ENCODE data around the gene POLE. TPM values are rescaled to one million over a fixed set of nuclear protein-coding genes. Genes with fewer than 3 reads are reported as not detected.

Gene POLE
- total and polyA plus RNA-seq, 9 of the 15 experiments (the other 6 are each of a cell fraction or from before 2014, with no cell fraction given), result 2.4 to 154 (median 49.6) TPM

DNA sequence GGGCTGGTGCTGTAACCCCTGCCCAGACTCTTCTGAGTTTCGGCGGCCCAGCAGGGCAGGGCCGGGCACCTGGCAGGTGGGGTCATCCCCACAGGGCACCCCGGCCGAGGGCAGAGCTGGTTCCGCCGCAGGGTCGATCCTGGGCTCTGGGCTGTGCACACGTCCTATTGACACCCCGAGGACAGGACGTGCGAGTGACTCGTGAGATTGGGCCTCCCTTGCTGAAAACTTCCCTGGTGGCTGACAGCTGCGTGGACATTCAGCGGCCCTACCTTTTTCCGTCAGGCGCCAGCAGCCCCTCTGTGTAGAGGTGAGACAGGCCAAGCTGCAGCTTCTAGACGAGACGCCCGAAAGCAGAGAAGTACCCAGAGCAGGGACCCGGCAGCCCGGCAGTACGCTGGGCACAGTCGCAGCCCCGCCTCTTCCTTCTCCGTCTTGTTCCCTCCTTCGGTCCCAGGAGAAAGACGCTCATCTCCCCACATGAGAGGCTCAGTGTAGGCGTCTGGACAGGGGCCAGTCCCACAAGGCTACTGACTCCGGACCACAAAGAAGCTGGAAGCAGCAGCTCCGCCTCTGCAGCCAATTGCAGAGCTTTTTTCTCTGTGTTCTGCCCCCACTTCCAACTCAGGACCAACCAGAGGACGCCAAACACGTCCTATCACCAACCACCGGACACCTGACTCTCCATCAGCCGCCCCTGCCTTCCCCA, 76.9 kb downstream of the POLE start, which contains the start of gene LRCOL1:
TSS of gene LRCOL1 (minus strand) at position 532 of the 709 bp plus-strand sequence. CDS start 4,331 bp downstream, outside the sequence.
- intact Hi-C loops (cut with micrococcal nuclease), result no loop called here
- FAIRE-seq (no peak), DNase-seq (ENCODE audit: extremely low read depth in 1 of 4, low spot score in 3 of 4) (no peak), ATAC-seq (no peak)
- Histone ChIP-seq H3K27me3 (ENCODE audit: control insufficient read depth in 2 of 2, insufficient read depth in 2 of 2, low read length in 2 of 2) (peaks cover 40 to 64% of the 10 kb centered on the region in 2 experiments), H3K4me1 (replicated peaks in 1 of 2; ENCODE audit: control insufficient read depth in 2 of 2, insufficient read depth in 2 of 2, low read length in 2 of 2) (peaks cover 0 to 24% of the 10 kb centered on the region in 2 experiments; a peak in 3 of 5 replicates), H3K36me3 (ENCODE audit: control insufficient read depth, insufficient read depth, low read length) (no peaks in the 10 kb centered on the region), H3K27ac (ENCODE audit: extremely low read depth, low read depth, low read length) (no peak within 1 kb of the TSS), H3K9me3 (replicated peaks; ENCODE audit: control insufficient read depth, insufficient read depth, low read depth, low read length) (no peaks in the 10 kb centered on the region; the same call in 1 of the 2 replicates), H3K9me1 (ENCODE audit: control insufficient read depth, insufficient read depth, low read length) (no peaks in the 10 kb centered on the region), H2AFZ (ENCODE audit: low read depth, low read length) (no peak within 1 kb of the TSS), H4K20me1 (replicated peaks; ENCODE audit: control insufficient read depth, insufficient read depth, low read length) (no peaks in the 10 kb centered on the region; the same call in 1 of the 2 replicates), H3K9ac (ENCODE audit: insufficient read depth in 1 of 2, low read depth in 2 of 2, low read length in 2 of 2) (peak within 1 kb of the TSS in 1 of 2 experiments; percentile 27; a peak in 2 of 4 replicates), H3K4me3 (no peak within 1 kb of the TSS), H3K4me2 (ENCODE audit: insufficient read depth, low read length) (no peak within 1 kb of the TSS), H3K79me2 (ENCODE audit: control insufficient read depth, insufficient read depth, low read length) (no peaks in the 10 kb centered on the region)
- no TSS peak for BruUV-seq (replicated peaks)
- 10% methylated on average over 28 of the region's 35 CpGs for WGBS (ENCODE audit: insufficient coverage, low coverage, missing lambda C conversion rate)
- ChIA-PET CTCF (ENCODE audit: low intra/inter-chr PET ratio) (no interaction called here), POLR2A (interaction anchor here (0.9 to 2.4 kb wide), 2 partner anchors 9 to 11 kb away, joined by 3 to 8 read pairs; no protein-coding TSS in a partner anchor)
- in situ Hi-C loops (cut with MboI), result no loop called here
- no peak for TF ChIP-seq CTBP1 (IDR thresholded peaks at IDR 0.05; ENCODE audit: borderline replicate concordance)
- no peak for TF ChIP-seq PTRF (tag; IDR thresholded peaks at IDR 0.05)
- TF ChIP-seq, protein P1, sequence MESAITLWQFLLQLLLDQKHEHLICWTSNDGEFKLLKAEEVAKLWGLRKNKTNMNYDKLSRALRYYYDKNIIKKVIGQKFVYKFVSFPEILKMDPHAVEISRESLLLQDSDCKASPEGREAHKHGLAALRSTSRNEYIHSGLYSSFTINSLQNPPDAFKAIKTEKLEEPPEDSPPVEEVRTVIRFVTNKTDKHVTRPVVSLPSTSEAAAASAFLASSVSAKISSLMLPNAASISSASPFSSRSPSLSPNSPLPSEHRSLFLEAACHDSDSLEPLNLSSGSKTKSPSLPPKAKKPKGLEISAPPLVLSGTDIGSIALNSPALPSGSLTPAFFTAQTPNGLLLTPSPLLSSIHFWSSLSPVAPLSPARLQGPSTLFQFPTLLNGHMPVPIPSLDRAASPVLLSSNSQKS (CRISPR knock-in tag; IDR thresholded peaks at IDR 0.05), result no peak
- TF ChIP-seq HMGN3 (IDR thresholded peaks at IDR 0.05; ENCODE audit: borderline replicate concordance, extremely low read depth, insufficient read length, low read depth, low read length), result no peak
- TF ChIP-seq KLF10 (CRISPR knock-in tag; IDR thresholded peaks at IDR 0.05), result no peak
- TF ChIP-seq SMAD1 (IDR thresholded peaks at IDR 0.05; ENCODE audit: low read depth, low read length, partially characterized antibody), result no peak
- TF ChIP-seq ZC3H8 (IDR thresholded peaks at IDR 0.05), result no peak
- TF ChIP-seq TAF9B (IDR thresholded peaks at IDR 0.05; ENCODE audit: partially characterized antibody), result no peak
- no peak for TF ChIP-seq RHOXF2B (CRISPR knock-in tag; conservative IDR thresholded peaks at IDR 0.05)
- TF ChIP-seq KDM2B (CRISPR knock-in tag; IDR thresholded peaks at IDR 0.05), result no peak
- TF ChIP-seq SMARCC2 (IDR thresholded peaks at IDR 0.05; ENCODE audit: low read depth), result no peak
- no peak for TF ChIP-seq RNF2 (IDR thresholded peaks at IDR 0.05)
